HepG2 (cell line): ENCODE results near the gene SURF2. TPM values are rescaled to one million over a fixed set of nuclear protein-coding genes. Genes with fewer than 3 reads are reported as not detected.

ENCODE experiments used
- ERF ChIP-seq: IDR thresholded peaks from 2 replicates; pipeline ENCODE4 v1.6.1; 2018; ENCODE audit warnings: missing biosample characterization, missing genetic modification reagents
- HBP1 ChIP-seq: IDR thresholded peaks from 2 replicates; pipeline ENCODE4 v1.6.1; 2016; ENCODE audit warnings: low read depth, control low read depth
- HHEX ChIP-seq: IDR thresholded peaks from 2 replicates; pipeline ENCODE4 v1.6.1; 2016; ENCODE audit warnings: control low read depth
- MED1 ChIP-seq: sonication (generic); formaldehyde crosslinking; IDR thresholded peaks from 2 replicates; pipeline ENCODE4 v1.4.0; 2020; ENCODE audit warnings: missing genetic modification reagents
- MLX ChIP-seq: IDR thresholded peaks from 2 replicates; pipeline ENCODE4 v1.6.1; 2016
- MLXIP ChIP-seq: sonication (generic); formaldehyde crosslinking; IDR thresholded peaks from 2 replicates; pipeline ENCODE4 v1.9.0; 2021; ENCODE audit warnings: missing genetic modification reagents, borderline replicate concordance
- NCOA1 ChIP-seq: sonication (generic); formaldehyde crosslinking; IDR thresholded peaks from 2 replicates; pipeline ENCODE4 v1.9.0; 2021; ENCODE audit warnings: missing genetic modification reagents
- NFRKB ChIP-seq: fragments of 450-650 bp; IDR thresholded peaks from 2 replicates; pipeline ENCODE4 v1.6.1; 2017
- PHF5A ChIP-seq: IDR thresholded peaks from one replicate; pipeline ENCODE4 v1.6.1; 2018; ENCODE audit warnings: low read depth, missing genetic modification reagents; ENCODE audit not compliant: unreplicated experiment
- SAFB2 ChIP-seq: sonication (generic); formaldehyde crosslinking; IDR thresholded peaks from 2 replicates; pipeline ENCODE4 v1.5.1; 2020; ENCODE audit warnings: missing genetic modification reagents, low read depth, mild to moderate bottlenecking, borderline replicate concordance
- SMAD3 ChIP-seq: sonication (generic); formaldehyde crosslinking; IDR thresholded peaks from 2 replicates; pipeline ENCODE4 v1.4.0; 2020; ENCODE audit warnings: missing genetic modification reagents
- SRSF9 ChIP-seq: fragments of 200-400 bp; formaldehyde crosslinking; IDR thresholded peaks from 2 replicates; pipeline ENCODE4 v1.6.1; 2018; ENCODE audit warnings: borderline replicate concordance, mild to moderate bottlenecking, low read depth, low read length; ENCODE audit not compliant: insufficient read depth, poor library complexity, severe bottlenecking
- TBL1XR1 ChIP-seq: fragments of 150-350 bp; IDR thresholded peaks from 2 replicates; pipeline ENCODE4 v1.6.1; 2014; ENCODE audit warnings: borderline replicate concordance, low read length; ENCODE audit not compliant: partially characterized antibody
- TFAP4 ChIP-seq: sonication (generic); IDR thresholded peaks from 2 replicates; pipeline ENCODE4 v1.6.1; 2016; ENCODE audit warnings: low read depth, borderline replicate concordance
- ZNF143 ChIP-seq: sonication (generic); formaldehyde crosslinking; IDR thresholded peaks from 2 replicates; pipeline ENCODE4 v1.4.0; 2020; ENCODE audit warnings: missing genetic modification reagents
- ZNF253 ChIP-seq: sonication (generic); formaldehyde crosslinking; IDR thresholded peaks from 2 replicates; pipeline ENCODE4 v1.8.0; 2022; ENCODE audit warnings: mild to moderate bottlenecking, missing genetic modification reagents, borderline replicate concordance
- ZNF362 ChIP-seq: sonication (generic); formaldehyde crosslinking; IDR thresholded peaks from 2 replicates; pipeline ENCODE4 v1.4.0; 2020; ENCODE audit warnings: missing genetic modification reagents, mild to moderate bottlenecking, borderline replicate concordance
- ZNF546 ChIP-seq: sonication (generic); formaldehyde crosslinking; conservative IDR thresholded peaks from 2 replicates; pipeline ENCODE4 v1.8.1; 2023; ENCODE audit warnings: mild to moderate bottlenecking, missing genetic modification reagents
- ZNF768 ChIP-seq: sonication (generic); formaldehyde crosslinking; IDR thresholded peaks from 2 replicates; pipeline ENCODE4 v1.4.0; 2020; ENCODE audit warnings: missing genetic modification reagents
- ZSCAN12 ChIP-seq: sonication (generic); formaldehyde crosslinking; IDR thresholded peaks from 2 replicates; pipeline ENCODE4 v1.9.0; 2021; ENCODE audit warnings: mild to moderate bottlenecking, missing genetic modification reagents
- ZSCAN20 ChIP-seq: sonication (generic); formaldehyde crosslinking; IDR thresholded peaks from 2 replicates; pipeline ENCODE4 v1.4.0; 2020; ENCODE audit warnings: missing genetic modification reagents, mild to moderate bottlenecking, borderline replicate concordance
- ZSCAN29 ChIP-seq: sonication (generic); formaldehyde crosslinking; conservative IDR thresholded peaks from 2 replicates; pipeline ENCODE4 v1.4.0; 2020; ENCODE audit warnings: mild to moderate bottlenecking, missing genetic modification reagents
- polyA plus RNA-seq, 8 experiments: library from polyadenylated mRNA; depleted of rRNA in 3 of 8; stranded (reverse) in 7 of 8; unstranded in 1 of 8; fragments of >200 nt; fragmentation: Illumina TruSeq in 4 of 8; extraction: Trizol in 4 of 8; gene quantifications; 2 replicates each; pipeline versions ENCODE4 v1.2.1 to v1.2.3, GENCODE V29; 2011 to 2016; ENCODE audit warnings: low read depth in 4 of 8, missing spikeins in 1 of 8, mixed read lengths in 1 of 8; ENCODE audit not compliant: insufficient read depth in 1 of 8
- total RNA-seq, 5 experiments: library from RNA; depleted of rRNA; stranded (reverse); fragments of >200 nt; fragmentation: Illumina TruSeq; extraction: Trizol; gene quantifications; 2 replicates each; pipeline ENCODE4 v1.2.3, GENCODE V29; 2016; ENCODE audit warnings: low read depth in 1 of 5

The SURF2 gene
- total and polyA plus RNA-seq, 2 of the 13 experiments (the other 11 are each of a cell fraction or from before 2014, with no cell fraction given): 6.3 to 13.6 TPM

- TF ChIP-seq MLXIP (CRISPR knock-in tag) (no peak), ZSCAN20 (CRISPR knock-in tag) (no peak), NCOA1 (CRISPR knock-in tag) (no peak), HBP1 (CRISPR knock-in tag) (no peak), MED1 (peak; percentile 77), ZNF253 (CRISPR knock-in tag) (no peak), ZNF362 (CRISPR knock-in tag) (no peak), HHEX (CRISPR knock-in tag) (no peak), SMAD3 (no peak), MLX (CRISPR knock-in tag) (peak; percentile 85), ZNF768 (peak; percentile 81), ZNF143 (peak; percentile 30; the same call in 1 of the 2 replicates), ZSCAN29 (no peak), SRSF9 (no peak), TFAP4 (peak; percentile 96), SAFB2 (CRISPR knock-in tag) (no peak), ZSCAN12 (CRISPR knock-in tag) (no peak), ERF (peak; percentile 73; the same call in 1 of the 2 replicates), PHF5A (CRISPR knock-in tag) (no peak), TBL1XR1 (no peak), NFRKB (no peak), ZNF546 (CRISPR knock-in tag) (no peak)
Observed at GRCh38 chr9:133386338-133386737, 30.0 kb downstream of the SURF2 start (continued).
